Adipocyte (in vitro differentiated cells): Measurements from ENCODE around the gene FAM83G.

Experiments used
- DNase-seq: peaks from one replicate; pipeline ENCODE4 v3.0.0-alpha.2; 2015; ENCODE audit warnings: low read depth
- H3K27me3 ChIP-seq: replicated peaks from 2 replicates; pipeline ENCODE4 v1.7.0; 2013; ENCODE audit warnings: mild to moderate bottlenecking, low read length, moderate library complexity; ENCODE audit not compliant: control insufficient read depth, insufficient read depth
- H3K36me3 ChIP-seq: 2 replicates; pipeline ENCODE4 v1.7.0; 2013; ENCODE audit warnings: low read length, mild to moderate bottlenecking, moderate library complexity; ENCODE audit not compliant: control insufficient read depth, insufficient read depth, severe bottlenecking
- H3K4me1 ChIP-seq: 2 replicates; pipeline ENCODE4 v1.7.0; 2013; ENCODE audit warnings: mild to moderate bottlenecking, low read length, moderate library complexity; ENCODE audit not compliant: control insufficient read depth, insufficient read depth
- H3K4me3 ChIP-seq: 2 replicates; pipeline ENCODE4 v1.7.0; 2013; ENCODE audit warnings: mild to moderate bottlenecking, low read length, moderate library complexity
- H3K9ac ChIP-seq: 2 replicates; pipeline ENCODE4 v1.7.0; 2013; ENCODE audit warnings: mild to moderate bottlenecking, low read length, moderate library complexity
- H3K9me3 ChIP-seq: 2 replicates; pipeline ENCODE4 v1.7.0; 2013; ENCODE audit warnings: mild to moderate bottlenecking, low read length, moderate library complexity; ENCODE audit not compliant: control insufficient read depth

Gene FAM83G

GRCh38 chr17:18951941-18952842 is 52.4 kb downstream of the FAM83G start, which contains the start of gene SLC5A10:
TSS of gene SLC5A10 (plus strand) at chr17:18952165. CDS start at chr17:18952206, 41 bp downstream.
- no peak within 1 kb of the TSS for H3K4me3 ChIP-seq
- peaks cover 27% of the 10 kb centered on the region for H3K27me3 ChIP-seq
- no peak within 1 kb of the TSS for H3K9ac ChIP-seq
- no peaks in the 10 kb centered on the region for H3K9me3 ChIP-seq
- no peak for DNase-seq
- H3K36me3 ChIP-seq = no peaks in the 10 kb centered on the region
- H3K4me1 ChIP-seq = peaks cover 8% of the 10 kb centered on the region

GRCh38 chr17:18950944-18951905 is 53.3 kb downstream of the FAM83G start:
- Histone ChIP-seq H3K4me3 (no peak overlapping the region), H3K27me3 (peaks cover 33% of the 10 kb centered on the region), H3K9me3 (no peaks in the 10 kb centered on the region), H3K36me3 (no peaks in the 10 kb centered on the region), H3K4me1 (peaks cover 8% of the 10 kb centered on the region), H3K9ac (no peak overlapping the region)
- DNase-seq = no peak

GRCh38 chr17:18950346-18950745 is 54.2 kb downstream of the FAM83G start:
- H3K27me3 ChIP-seq = peaks cover 42% of the 10 kb centered on the region
- H3K4me3 ChIP-seq = no peak overlapping the region
- no peaks in the 10 kb centered on the region for H3K9me3 ChIP-seq
- DNase-seq = no peak
- no peak overlapping the region for H3K9ac ChIP-seq
- H3K4me1 ChIP-seq = peaks cover 8% of the 10 kb centered on the region
- no peaks in the 10 kb centered on the region for H3K36me3 ChIP-seq

GRCh38 chr17:18949566-18949965 is 55.0 kb downstream of the FAM83G start:
- H3K27me3 ChIP-seq = peaks cover 50% of the 10 kb centered on the region
- no peak overlapping the region for H3K4me3 ChIP-seq
- no peak overlapping the region for H3K9ac ChIP-seq
- H3K36me3 ChIP-seq = no peaks in the 10 kb centered on the region
- peaks cover 5% of the 10 kb centered on the region for H3K9me3 ChIP-seq
- DNase-seq = no peak
- peaks cover 8% of the 10 kb centered on the region for H3K4me1 ChIP-seq

- no peak for DNase-seq
- H3K4me3 ChIP-seq = no peak overlapping the region
- no peaks in the 10 kb centered on the region for H3K36me3 ChIP-seq
- peaks cover 5% of the 10 kb centered on the region for H3K9me3 ChIP-seq
- no peak overlapping the region for H3K9ac ChIP-seq
- peaks cover 54% of the 10 kb centered on the region for H3K27me3 ChIP-seq
- H3K4me1 ChIP-seq = peaks cover 8% of the 10 kb centered on the region
Measured at GRCh38 chr17:18948476-18949006, 56.0 kb downstream of the FAM83G start.

- no peak overlapping the region for H3K4me3 ChIP-seq
- H3K9ac ChIP-seq = no peak overlapping the region
- no peak for DNase-seq
- H3K9me3 ChIP-seq = peaks cover 5% of the 10 kb centered on the region
- peaks cover 8% of the 10 kb centered on the region for H3K4me1 ChIP-seq
- H3K36me3 ChIP-seq = no peaks in the 10 kb centered on the region
- H3K27me3 ChIP-seq = peaks cover 54% of the 10 kb centered on the region
Measured at GRCh38 chr17:18947866-18948265, 56.7 kb downstream of the FAM83G start.

- H3K27me3 ChIP-seq = peaks cover 57% of the 10 kb centered on the region
- H3K4me3 ChIP-seq = no peak overlapping the region
- peaks cover 8% of the 10 kb centered on the region for H3K4me1 ChIP-seq
- no peak for DNase-seq
- H3K9ac ChIP-seq = no peak overlapping the region
- H3K9me3 ChIP-seq = peaks cover 5% of the 10 kb centered on the region
- H3K36me3 ChIP-seq = no peaks in the 10 kb centered on the region
Measured at GRCh38 chr17:18946536-18946935, 58.0 kb downstream of the FAM83G start.

GRCh38 chr17:18944646-18945045 is 59.9 kb downstream of the FAM83G start:
- H3K9me3 ChIP-seq = peaks cover 5% of the 10 kb centered on the region
- no peak overlapping the region for H3K4me3 ChIP-seq
- H3K4me1 ChIP-seq = peaks cover 6% of the 10 kb centered on the region
- H3K27me3 ChIP-seq = peaks cover 44% of the 10 kb centered on the region
- H3K36me3 ChIP-seq = no peaks in the 10 kb centered on the region
- H3K9ac ChIP-seq = no peak overlapping the region
- DNase-seq = no peak

GRCh38 chr17:18938692-18939023 is 65.9 kb downstream of the FAM83G start:
- Histone ChIP-seq H3K4me3 (no peak overlapping the region), H3K9ac (no peak overlapping the region), H3K4me1 (no peaks in the 10 kb centered on the region), H3K27me3 (peaks cover 10% of the 10 kb centered on the region), H3K36me3 (no peaks in the 10 kb centered on the region), H3K9me3 (no peaks in the 10 kb centered on the region)
- no peak for DNase-seq

GRCh38 chr17:18937981-18938691 is 66.4 kb downstream of the FAM83G start:
- Histone ChIP-seq H3K4me3 (no peak overlapping the region), H3K36me3 (no peaks in the 10 kb centered on the region), H3K9ac (no peak overlapping the region), H3K4me1 (no peaks in the 10 kb centered on the region), H3K9me3 (no peaks in the 10 kb centered on the region), H3K27me3 (peaks cover 10% of the 10 kb centered on the region)
- DNase-seq = no peak
